ENCODE measurements around the gene CNEP1R1. TPM values are rescaled to one million over a fixed set of nuclear protein-coding genes. Genes with fewer than 3 reads are reported as not detected.
A peak's percentile ranks its signal among the peaks of the same experiment; 100 is the strongest.

CNEP1R1 gene
- total and polyA plus RNA-seq, 10 of the 15 experiments (the other 5 are each of a cell fraction or from before 2014, with no cell fraction given), result 11.5 to 29.2 (median 15.6) TPM

GRCh38 chr16:50007744-50008143 lies 17.3 kb upstream of the CNEP1R1 start:
- 0 out of 2 replicates have a peak, but pooled peaks cover 2% of the 10 kb centered on the region for H3K4me1 ChIP-seq (ENCODE audit: control insufficient read depth, insufficient read depth, low read length)
- TF ChIP-seq SPI1 (IDR thresholded peaks at IDR 0.05; ENCODE audit: borderline replicate concordance, insufficient read depth, low read depth, low read length), result peak; percentile 25; the same call in 1 of the 2 replicates
- no peak for TF ChIP-seq RB1 (IDR thresholded peaks at IDR 0.05; ENCODE audit: borderline replicate concordance)
- no peak for TF ChIP-seq SP1 (IDR thresholded peaks at IDR 0.05; ENCODE audit: low read depth, low read length)
- H4K20me1 ChIP-seq (ENCODE audit: control insufficient read depth, insufficient read depth), result no peaks in the 10 kb centered on the region
- ChIA-PET SMC1A (ENCODE audit: uncharacterized antibody, unreplicated experiment) (no interaction called here), RAD21 (ENCODE audit: unreplicated experiment) (no interaction called here), POLR2A (interaction anchor here (0.6 kb wide), 1 partner anchor 160 kb away, joined by 3 read pairs; no protein-coding TSS in a partner anchor), CTCF (no interaction called here)
- no peak overlapping the region for H3K9ac ChIP-seq (ENCODE audit: control insufficient read depth, insufficient read depth, low read length)
- FAIRE-seq (no peak), DNase-seq (ENCODE audit: low read depth, low spot score) (no peak), ATAC-seq (no peak)
- H3K4me2 ChIP-seq (ENCODE audit: control insufficient read depth, insufficient read depth), result no peak overlapping the region
- H2AFZ ChIP-seq (ENCODE audit: control insufficient read depth, low read depth, low read length), result no peak overlapping the region
- no TSS peak for BruUV-seq (replicated peaks)
- intact Hi-C loops (cut with micrococcal nuclease; ENCODE audit: unreplicated experiment) (no loop called here), in situ Hi-C loops (cut with MboI) (no loop called here)
- WGBS (ENCODE audit: insufficient coverage, insufficient replicate concordance, low lambda C conversion rate, missing lambda C conversion rate), result 83% methylated on average over 1 of the region's 1 CpG
- H3K36me3 ChIP-seq (ENCODE audit: control insufficient read depth in 2 of 2, insufficient read depth in 2 of 2, low read length in 1 of 2), result no peaks in the 10 kb centered on the region
- H3K27me3 ChIP-seq (replicated peaks in 1 of 2; ENCODE audit: control insufficient read depth in 2 of 2, insufficient read depth in 2 of 2, low read length in 1 of 2), result no peaks in the 10 kb centered on the region
- no peak overlapping the region for H3K27ac ChIP-seq (ENCODE audit: control insufficient read depth, insufficient read depth)
- H3K4me3 ChIP-seq, result no peak overlapping the region
- H3K79me2 ChIP-seq (ENCODE audit: control insufficient read depth, insufficient read depth, low read length), result no peaks in the 10 kb centered on the region
- peaks cover 2% of the 10 kb centered on the region; the same call in 1 of the 3 replicates for H3K9me3 ChIP-seq (replicated peaks; ENCODE audit: control insufficient read depth, insufficient read depth, low read length)

GRCh38 chr16:50010212-50010611 lies 14.8 kb upstream of the CNEP1R1 start:
- DNase-seq (ENCODE audit: low read depth, low spot score), result no peak
- ChIA-PET POLR2A (no interaction called here), SMC1A (ENCODE audit: uncharacterized antibody, unreplicated experiment) (no interaction called here), RAD21 (ENCODE audit: unreplicated experiment) (no interaction called here), CTCF (no interaction called here)
- Histone ChIP-seq H4K20me1 (ENCODE audit: control insufficient read depth, insufficient read depth) (no peaks in the 10 kb centered on the region), H3K79me2 (ENCODE audit: control insufficient read depth, insufficient read depth, low read length) (no peaks in the 10 kb centered on the region), H3K9ac (ENCODE audit: control insufficient read depth, insufficient read depth, low read length) (no peak overlapping the region), H3K4me3 (no peak overlapping the region), H3K27ac (ENCODE audit: control insufficient read depth, insufficient read depth) (no peak overlapping the region), H3K27me3 (replicated peaks in 1 of 2; ENCODE audit: control insufficient read depth in 2 of 2, insufficient read depth in 2 of 2, low read length in 1 of 2) (no peaks in the 10 kb centered on the region), H3K4me2 (ENCODE audit: control insufficient read depth, insufficient read depth) (no peak overlapping the region), H2AFZ (ENCODE audit: control insufficient read depth, low read depth, low read length) (no peak overlapping the region), H3K9me3 (replicated peaks; ENCODE audit: control insufficient read depth, insufficient read depth, low read length) (peaks cover 2% of the 10 kb centered on the region; the same call in 1 of the 3 replicates), H3K4me1 (ENCODE audit: control insufficient read depth, insufficient read depth, low read length) (0 out of 2 replicates have a peak, but pooled peaks cover 2% of the 10 kb centered on the region), H3K36me3 (ENCODE audit: control insufficient read depth in 2 of 2, insufficient read depth in 2 of 2, low read length in 1 of 2) (no peaks in the 10 kb centered on the region)
- WGBS (ENCODE audit: insufficient coverage, insufficient replicate concordance, low lambda C conversion rate, missing lambda C conversion rate), result 60% methylated on average over 2 of the region's 2 CpGs
- in situ Hi-C loops (cut with MboI) (no loop called here), intact Hi-C loops (cut with micrococcal nuclease; ENCODE audit: unreplicated experiment) (no loop called here)
- ATAC-seq, result no peak
- BruUV-seq (replicated peaks), result no TSS peak
- no peak for FAIRE-seq
- TF ChIP-seq MYC (IDR thresholded peaks at IDR 0.05; ENCODE audit: insufficient read depth, insufficient read length, insufficient replicate concordance, low read length, severe bottlenecking) (no peak), POLR2AphosphoS5 (IDR thresholded peaks at IDR 0.05; ENCODE audit: low read length) (no peak), YY1 (IDR thresholded peaks at IDR 0.05; ENCODE audit: low read depth, low read length) (no peak), KDM1A (IDR thresholded peaks at IDR 0.05; ENCODE audit: borderline replicate concordance) (no peak), ZBTB33 (IDR thresholded peaks at IDR 0.05) (no peak), SMAD5 (IDR thresholded peaks at IDR 0.05; ENCODE audit: low read depth) (no peak), CBFB (IDR thresholded peaks at IDR 0.05; ENCODE audit: low read depth) (no peak), ETV6 (conservative IDR thresholded peaks at IDR 0.05 in 1 of 2, IDR thresholded peaks at IDR 0.05 in 1 of 2; ENCODE audit: borderline replicate concordance in 1 of 2, low read depth in 1 of 2) (no peak), SRF (IDR thresholded peaks at IDR 0.05; ENCODE audit: low read depth in 2 of 2, low read length in 2 of 2) (no peak), JUNB (IDR thresholded peaks at IDR 0.05) (no peak), HCFC1 (IDR thresholded peaks at IDR 0.05; ENCODE audit: low read length) (no peak), MEF2B (IDR thresholded peaks at IDR 0.05; ENCODE audit: partially characterized antibody, poor library complexity, severe bottlenecking) (no peak), ESRRA (IDR thresholded peaks at IDR 0.05; ENCODE audit: low read length) (no peak), NFYB (IDR thresholded peaks at IDR 0.05; ENCODE audit: insufficient read depth, low read depth, low read length) (no peak)
